ENCODE data around the gene TRIM2. TPM values are rescaled to one million over a fixed set of nuclear protein-coding genes. Genes with fewer than 3 reads are reported as not detected.

TRIM2 gene
- total RNA-seq, 3 donors from 2014 or later = 26.7 to 109 (median 52.4) TPM

GRCh38 chr4:153322791-153323190 is 118.5 kb downstream of the TRIM2 start:
- no peak for DNase-seq (ENCODE audit: low spot score in 2 of 2)

GRCh38 chr4:153324046-153324445 is 119.8 kb downstream of the TRIM2 start:
- no peak overlapping the region for H3K4me3 ChIP-seq
- intact Hi-C loops (cut with DNase I; ENCODE audit: low total_unique reads) = no loop called here
- no peaks in the 10 kb centered on the region for H3K36me3 ChIP-seq
- TF ChIP-seq POLR2A (IDR thresholded peaks at IDR 0.05) (no peak), POLR2AphosphoS5 (IDR thresholded peaks at IDR 0.05) (no peak), CTCF (IDR thresholded peaks at IDR 0.05) (no peak)
- DNase-seq (ENCODE audit: low spot score in 2 of 2) = no peak
- H3K4me1 ChIP-seq = no peaks in the 10 kb centered on the region
- H3K27ac ChIP-seq = no peak overlapping the region
- H3K27me3 ChIP-seq = no peaks in the 10 kb centered on the region
- H3K9me3 ChIP-seq = no peaks in the 10 kb centered on the region

More at GRCh38 chr4:153322791-153323190, 118.5 kb downstream of the TRIM2 start:
- Histone ChIP-seq H3K36me3 (no peaks in the 10 kb centered on the region), H3K4me1 (no peaks in the 10 kb centered on the region), H3K27me3 (no peaks in the 10 kb centered on the region), H3K27ac (no peak overlapping the region), H3K4me3 (no peak overlapping the region), H3K9me3 (no peaks in the 10 kb centered on the region)
- TF ChIP-seq CTCF (IDR thresholded peaks at IDR 0.05) (no peak), POLR2A (IDR thresholded peaks at IDR 0.05) (no peak), POLR2AphosphoS5 (IDR thresholded peaks at IDR 0.05) (no peak)
- intact Hi-C loops (cut with DNase I; ENCODE audit: low total_unique reads) = no loop called here

GRCh38 chr4:153325558-153325957 is 121.3 kb downstream of the TRIM2 start:
- no peaks in the 10 kb centered on the region for H3K9me3 ChIP-seq
- no peak for DNase-seq (ENCODE audit: low spot score in 2 of 2)
- no peak overlapping the region for H3K27ac ChIP-seq
- no peaks in the 10 kb centered on the region for H3K4me1 ChIP-seq
- H3K4me3 ChIP-seq = no peak overlapping the region
- no peak for TF ChIP-seq POLR2AphosphoS5 (IDR thresholded peaks at IDR 0.05)
- no peak for TF ChIP-seq CTCF (IDR thresholded peaks at IDR 0.05)
- no peak for TF ChIP-seq POLR2A (IDR thresholded peaks at IDR 0.05)
- intact Hi-C loops (cut with DNase I; ENCODE audit: low total_unique reads) = no loop called here
- no peaks in the 10 kb centered on the region for H3K36me3 ChIP-seq
- H3K27me3 ChIP-seq = no peaks in the 10 kb centered on the region

GRCh38 chr4:153326513-153326912 is 122.3 kb downstream of the TRIM2 start:
- Histone ChIP-seq H3K27me3 (no peaks in the 10 kb centered on the region), H3K4me3 (no peak overlapping the region), H3K4me1 (no peaks in the 10 kb centered on the region), H3K36me3 (no peaks in the 10 kb centered on the region), H3K27ac (no peak overlapping the region), H3K9me3 (no peaks in the 10 kb centered on the region)
- intact Hi-C loops (cut with DNase I; ENCODE audit: low total_unique reads) = no loop called here
- TF ChIP-seq POLR2AphosphoS5 (IDR thresholded peaks at IDR 0.05) (no peak), CTCF (IDR thresholded peaks at IDR 0.05) (no peak), POLR2A (IDR thresholded peaks at IDR 0.05) (no peak)
- no peak for DNase-seq (ENCODE audit: low spot score in 2 of 2)

- Histone ChIP-seq H3K4me3 (no peak overlapping the region), H3K27me3 (no peaks in the 10 kb centered on the region), H3K9me3 (no peaks in the 10 kb centered on the region), H3K4me1 (no peaks in the 10 kb centered on the region), H3K27ac (no peak overlapping the region), H3K36me3 (no peaks in the 10 kb centered on the region)
- no peak for DNase-seq (ENCODE audit: low spot score in 2 of 2)
- intact Hi-C loops (cut with DNase I; ENCODE audit: low total_unique reads) = no loop called here
- TF ChIP-seq CTCF (IDR thresholded peaks at IDR 0.05) = no peak
- no peak for TF ChIP-seq POLR2A (IDR thresholded peaks at IDR 0.05)
- TF ChIP-seq POLR2AphosphoS5 (IDR thresholded peaks at IDR 0.05) = no peak
Observed at GRCh38 chr4:153327247-153327646, 123.0 kb downstream of the TRIM2 start.
